GM19099 (cell line): ENCODE measurements around the gene ALLC.

ENCODE experiments used
- POLR2A ChIP-seq: IDR thresholded peaks from 3 replicates; pipeline ENCODE4 v1.6.1; 2011; ENCODE audit warnings: low read depth; ENCODE audit not compliant: insufficient read length; ENCODE audit errors: extremely low read depth

The ALLC gene

DNA sequence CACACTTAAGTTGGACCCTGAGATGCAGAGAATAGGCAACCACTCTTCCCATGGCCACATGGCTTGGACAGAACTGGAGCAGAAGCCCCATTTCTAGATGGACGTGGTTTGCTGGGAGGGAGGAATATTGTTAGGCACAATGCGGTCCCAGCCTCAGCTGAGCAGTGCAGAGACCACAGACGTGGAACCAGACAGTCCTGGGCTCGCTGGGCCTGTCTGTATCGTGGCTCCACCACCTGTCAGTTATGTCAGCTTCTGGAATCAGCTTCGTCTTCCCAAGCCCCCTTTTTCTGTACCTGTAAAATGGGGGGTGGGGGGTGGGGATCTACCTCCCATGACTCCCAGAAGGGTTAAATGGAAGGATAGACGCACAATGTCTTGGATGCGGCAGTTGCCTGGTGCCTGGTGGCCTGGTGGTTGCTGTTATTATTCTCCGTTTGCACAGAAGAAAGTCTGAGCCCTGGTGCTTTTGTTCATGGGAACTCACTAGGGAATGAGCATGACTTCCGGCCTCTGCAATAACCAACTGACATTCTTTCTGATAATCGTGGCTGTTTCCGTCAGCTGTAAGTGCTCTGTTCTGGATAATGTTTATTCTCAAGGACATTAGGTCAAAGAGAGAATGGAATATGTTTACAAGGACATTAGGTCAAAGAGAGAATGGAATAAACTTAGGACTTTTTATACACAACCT lies 31.7 kb upstream of the ALLC start:
- no peak for TF ChIP-seq POLR2A

DNA sequence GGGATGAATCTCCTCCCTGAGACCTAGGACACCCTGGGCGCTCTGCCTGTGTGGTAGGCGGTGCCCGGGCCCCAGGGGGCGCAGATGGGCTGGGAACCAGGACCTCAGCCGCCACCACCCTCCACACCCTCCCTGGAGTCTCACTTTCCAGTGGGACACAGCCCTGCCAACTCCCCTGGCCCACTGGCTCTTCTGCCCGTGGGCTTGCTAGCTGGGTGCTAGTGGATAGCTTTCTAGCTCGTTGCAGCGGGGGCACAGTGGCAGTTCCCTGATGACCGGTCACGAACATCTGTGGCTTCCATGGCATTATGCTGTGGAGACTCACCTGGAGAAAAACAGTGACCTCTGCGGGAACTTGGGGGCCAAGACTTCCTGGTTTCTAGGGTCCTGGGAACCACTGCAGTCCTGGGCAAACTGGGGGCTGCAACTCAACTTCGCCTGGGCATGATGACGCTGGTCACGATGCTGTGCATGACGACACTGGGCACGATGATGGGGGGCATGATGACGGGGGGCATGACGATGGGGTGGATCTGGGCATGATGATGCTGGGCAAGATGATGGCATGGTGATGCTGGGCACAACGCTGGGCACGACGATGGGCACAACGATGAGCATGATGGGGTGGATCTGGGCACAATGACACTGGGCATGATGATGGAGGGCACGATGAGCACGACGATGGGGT lies 31.0 kb upstream of the ALLC start:
- TF ChIP-seq POLR2A, result no peak

DNA sequence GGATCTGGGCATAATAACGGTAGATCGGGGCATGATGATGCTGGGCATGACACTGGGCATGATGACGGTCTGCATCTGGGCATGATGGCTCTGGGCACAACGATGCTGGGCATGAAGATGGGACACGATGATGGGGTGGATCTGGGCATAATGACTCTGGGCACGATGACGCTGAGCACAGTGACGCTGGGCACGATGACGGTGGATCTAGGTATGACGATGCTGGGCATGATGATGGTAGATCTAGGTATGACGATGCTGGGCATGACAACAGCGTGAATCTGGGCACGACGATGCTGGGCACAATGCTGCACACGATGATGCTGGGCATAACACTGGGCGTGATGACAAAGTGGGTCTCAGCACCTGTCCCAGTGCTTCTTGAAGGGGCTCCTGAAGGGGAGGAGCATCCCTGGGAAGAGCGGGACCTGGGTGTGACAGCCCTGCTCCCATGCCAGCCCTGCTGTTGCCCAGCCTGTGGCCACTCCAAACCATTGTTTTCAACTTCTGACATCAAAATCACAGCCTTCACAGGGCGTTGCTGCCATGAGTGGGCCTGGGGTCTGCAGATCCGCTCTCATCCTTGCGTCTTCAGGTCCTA lies 30.4 kb upstream of the ALLC start:
- no peak for TF ChIP-seq POLR2A

DNA sequence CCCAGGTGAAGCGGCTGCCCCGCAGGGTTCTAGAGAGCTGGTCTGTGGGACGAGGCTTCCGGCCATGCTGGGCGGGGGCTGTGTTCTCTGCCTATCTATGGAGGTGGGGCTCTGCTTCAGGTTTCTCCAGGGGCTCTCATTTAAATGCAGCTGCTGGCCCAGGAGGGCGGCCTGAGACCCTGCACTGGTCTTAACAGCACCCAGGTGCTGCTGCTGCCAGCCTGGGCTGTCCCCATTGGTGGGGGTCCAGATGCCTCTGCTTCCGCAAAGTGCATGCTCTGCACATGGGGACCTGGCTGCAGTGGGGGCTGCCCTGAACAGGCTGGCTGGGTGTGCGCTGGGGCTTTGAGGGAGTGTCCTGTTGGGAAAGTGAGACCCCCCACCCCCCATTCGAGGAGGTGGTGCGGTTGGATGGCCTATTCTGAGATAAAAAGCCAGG lies 29.7 kb upstream of the ALLC start:
- no peak for TF ChIP-seq POLR2A

DNA sequence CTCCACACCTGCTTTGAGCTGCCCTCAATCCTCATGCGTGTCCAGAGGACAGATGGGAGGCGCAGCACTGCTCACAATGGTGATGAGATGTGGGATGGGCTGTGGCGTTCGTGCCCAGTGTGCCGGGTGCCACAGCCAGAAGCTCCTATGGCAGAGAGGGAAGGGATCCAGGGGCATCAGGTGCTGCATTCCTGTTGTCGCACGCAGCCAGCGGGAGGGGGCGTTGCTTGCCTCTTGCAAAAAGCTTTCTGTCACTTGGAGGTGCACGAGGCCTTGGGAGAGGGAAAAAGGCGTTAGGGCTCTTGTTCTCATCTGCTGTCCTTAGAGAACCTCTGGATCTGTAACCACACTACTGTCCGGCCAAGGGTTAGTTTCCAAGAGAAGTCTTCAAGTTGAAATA lies 29.2 kb upstream of the ALLC start:
- no peak for TF ChIP-seq POLR2A

DNA sequence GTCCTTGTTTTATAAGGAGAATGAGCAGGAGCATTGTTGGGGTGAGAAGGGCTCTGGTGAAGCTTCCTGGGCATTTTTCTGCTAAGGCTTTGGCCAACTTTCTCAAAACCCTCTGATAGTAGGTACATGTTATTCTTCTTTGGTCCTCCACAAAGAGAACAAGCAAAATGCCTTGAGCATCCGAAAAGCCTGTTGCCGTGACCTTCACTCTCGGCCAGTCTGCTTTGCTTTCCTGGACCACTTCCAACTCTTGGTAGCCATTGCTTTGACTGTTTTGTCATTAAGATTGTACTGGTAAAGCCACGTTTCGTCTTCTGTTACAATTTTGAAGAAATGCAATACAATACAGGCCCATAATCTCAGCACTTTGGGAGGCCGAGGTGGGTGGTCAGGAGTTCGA lies 27.4 kb upstream of the ALLC start:
- TF ChIP-seq POLR2A, result no peak

DNA sequence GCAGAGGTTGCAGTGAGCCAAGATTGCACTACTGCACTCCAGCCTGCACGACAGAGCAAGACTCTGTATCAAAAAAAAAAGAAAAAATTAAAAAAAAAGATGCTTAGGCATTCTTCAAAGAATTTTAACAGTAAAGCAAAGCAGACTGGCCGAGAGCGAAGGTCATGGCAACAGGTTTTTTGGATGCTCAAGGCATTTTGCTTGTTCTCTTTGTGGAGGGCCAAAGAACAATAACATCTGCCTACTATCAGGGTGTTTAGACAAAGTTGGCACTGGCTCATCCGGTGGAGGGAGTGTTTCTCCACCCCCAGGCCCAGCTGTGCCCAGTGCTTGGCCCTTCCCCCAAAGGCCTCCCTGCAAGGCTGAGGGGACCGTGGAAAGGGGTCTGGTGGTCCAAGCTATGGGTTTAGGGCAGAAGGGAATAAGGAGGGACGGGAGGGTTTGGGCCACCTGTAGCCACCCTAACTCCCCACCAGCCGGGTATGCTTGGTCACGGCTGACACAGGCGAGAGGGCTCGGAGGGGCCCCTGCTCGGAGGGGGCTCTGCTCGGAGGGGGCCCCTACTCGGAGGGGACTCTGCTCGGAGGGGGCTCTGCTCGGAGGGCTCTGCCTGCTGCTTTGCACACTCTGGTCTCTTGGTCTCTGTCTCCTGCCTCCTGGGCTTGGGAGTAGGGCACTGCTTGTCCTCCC lies 26.7 kb upstream of the ALLC start:
- no peak for TF ChIP-seq POLR2A

DNA sequence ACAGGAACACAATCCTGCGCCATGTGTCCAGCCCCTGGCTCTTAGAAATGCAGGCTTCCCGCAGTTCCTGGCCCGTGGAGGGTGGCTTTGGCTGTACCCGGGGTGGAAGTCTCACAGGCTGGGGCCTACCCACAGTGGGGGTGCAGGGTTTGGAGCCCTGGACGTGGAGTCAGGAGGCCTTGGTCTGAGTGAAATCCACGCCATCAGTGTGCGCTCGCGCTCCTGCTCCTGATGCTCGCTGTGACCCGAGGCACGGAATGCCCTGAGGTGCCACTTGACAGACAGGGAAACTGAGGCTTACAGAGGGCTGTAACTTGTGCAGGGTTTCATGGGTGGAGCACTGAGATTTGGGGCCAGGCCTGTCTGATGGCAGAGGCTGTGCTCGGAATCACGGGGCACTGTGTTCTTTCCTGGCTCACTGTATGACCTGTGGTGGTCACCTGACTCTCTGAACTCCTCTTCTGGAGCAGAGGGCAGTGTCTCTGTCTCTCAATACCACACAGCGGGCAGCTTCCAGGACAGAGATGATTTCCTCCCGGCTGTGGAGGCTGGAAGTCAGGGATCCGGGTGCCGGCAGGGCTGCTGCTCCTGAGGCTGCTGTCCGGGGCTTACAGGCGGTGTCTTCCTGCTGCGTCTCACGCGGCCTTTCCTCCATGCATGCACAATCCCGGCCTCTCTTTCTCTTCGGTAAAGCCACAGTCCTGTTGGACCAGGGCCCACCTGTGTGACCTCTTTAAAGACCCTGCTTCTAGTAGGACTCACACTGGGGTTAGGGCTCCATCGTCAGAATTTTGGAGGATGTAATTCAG lies 25.9 kb upstream of the ALLC start:
- TF ChIP-seq POLR2A, result no peak

DNA sequence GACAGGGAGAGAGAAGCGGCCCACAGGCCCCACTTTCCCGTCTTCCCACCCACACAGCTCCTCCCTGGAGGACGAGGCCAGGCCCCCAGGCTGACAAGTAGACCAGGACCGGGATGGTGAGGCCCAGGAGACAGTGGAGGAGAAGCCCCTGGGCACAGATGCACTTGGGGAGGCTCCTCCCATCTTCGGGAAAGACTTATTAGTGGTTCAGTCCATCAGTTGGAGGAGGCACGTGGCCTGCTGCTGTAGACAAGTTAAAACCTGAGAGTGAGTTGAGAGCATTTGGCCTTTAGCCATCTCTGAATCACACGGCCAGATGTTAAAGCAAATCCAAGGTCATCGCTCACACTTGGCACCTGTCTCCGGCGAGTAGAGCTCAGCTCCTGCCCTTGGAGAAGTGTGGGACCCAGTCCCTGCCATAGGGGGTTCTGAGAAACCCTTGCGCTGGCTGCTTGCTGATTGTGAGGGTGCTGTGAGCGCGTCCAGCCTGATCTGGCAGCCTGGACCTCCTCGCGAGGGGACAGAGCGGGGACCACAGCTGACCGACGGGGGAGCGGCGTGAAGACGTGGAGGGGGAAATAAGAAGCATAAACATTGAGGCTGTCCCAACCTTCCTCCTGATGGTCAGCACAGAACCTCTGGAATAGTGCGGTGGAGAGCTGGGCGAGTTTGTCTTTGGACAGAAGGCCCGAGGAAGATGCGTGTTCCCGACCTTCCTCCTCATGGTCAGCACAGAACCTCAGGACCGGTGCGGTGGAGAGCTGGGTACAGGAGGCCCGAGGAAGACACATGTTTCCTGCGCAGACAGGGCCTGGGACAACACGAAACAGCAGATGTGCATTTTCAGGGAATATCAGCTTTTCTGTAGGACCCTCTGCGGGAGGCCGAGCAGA lies 24.7 kb upstream of the ALLC start:
- TF ChIP-seq POLR2A, result no peak

DNA sequence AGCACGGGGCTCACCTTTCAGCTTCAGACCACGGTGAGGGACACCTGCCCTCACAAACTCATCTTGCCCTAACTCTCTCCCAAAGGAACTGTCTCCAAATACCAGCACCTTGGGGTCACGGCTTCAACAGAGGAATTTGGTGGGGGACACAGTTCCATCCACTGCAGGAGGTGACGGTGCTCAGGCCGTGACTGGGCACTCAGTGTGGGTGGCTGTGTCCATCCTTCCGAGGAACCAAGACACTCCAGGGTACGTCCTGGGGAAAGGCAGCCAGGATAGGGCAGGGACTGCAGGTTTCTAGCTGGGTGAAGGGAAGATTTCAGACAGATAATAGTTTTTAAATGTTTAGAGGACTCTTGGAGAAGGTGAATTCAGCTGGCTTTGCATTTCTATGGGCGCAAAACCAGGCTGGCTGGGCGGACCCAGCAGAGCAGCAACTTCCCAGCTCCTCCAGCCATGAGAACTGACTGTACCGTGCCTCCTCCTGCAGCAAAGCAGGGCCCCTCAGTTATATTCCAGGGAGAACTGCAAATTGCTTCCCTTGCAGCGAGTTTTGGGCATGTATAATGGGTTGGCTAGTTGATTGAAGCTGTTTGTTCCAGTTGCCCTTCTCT lies 23.9 kb upstream of the ALLC start:
- TF ChIP-seq POLR2A, result no peak

DNA sequence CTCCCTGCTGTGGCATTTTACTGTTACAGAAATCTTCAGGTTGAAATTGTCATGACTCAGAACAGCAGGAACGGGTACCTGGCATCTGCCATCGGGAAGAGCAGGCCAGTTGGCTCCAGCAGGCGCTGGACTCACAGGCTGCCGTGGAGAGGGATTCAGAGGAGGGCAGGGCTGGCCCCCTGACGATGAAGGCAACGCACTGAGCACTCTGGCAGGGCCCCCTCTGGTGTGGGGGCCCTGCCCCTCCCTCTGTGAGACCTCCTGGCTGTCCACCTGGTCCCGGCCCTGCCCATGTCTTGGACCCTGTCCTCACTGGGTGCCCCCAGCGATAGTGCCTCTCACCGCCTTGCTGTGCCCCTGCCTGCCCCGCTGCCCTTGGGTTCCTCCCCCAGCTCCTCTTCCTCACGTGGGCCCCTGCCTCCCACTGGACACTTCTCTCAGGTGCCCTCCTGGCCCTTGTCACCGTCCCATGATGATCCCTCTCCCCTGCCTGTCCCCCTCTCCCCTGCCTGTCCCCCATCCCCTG lies 23.3 kb upstream of the ALLC start:
- TF ChIP-seq POLR2A, result no peak

DNA sequence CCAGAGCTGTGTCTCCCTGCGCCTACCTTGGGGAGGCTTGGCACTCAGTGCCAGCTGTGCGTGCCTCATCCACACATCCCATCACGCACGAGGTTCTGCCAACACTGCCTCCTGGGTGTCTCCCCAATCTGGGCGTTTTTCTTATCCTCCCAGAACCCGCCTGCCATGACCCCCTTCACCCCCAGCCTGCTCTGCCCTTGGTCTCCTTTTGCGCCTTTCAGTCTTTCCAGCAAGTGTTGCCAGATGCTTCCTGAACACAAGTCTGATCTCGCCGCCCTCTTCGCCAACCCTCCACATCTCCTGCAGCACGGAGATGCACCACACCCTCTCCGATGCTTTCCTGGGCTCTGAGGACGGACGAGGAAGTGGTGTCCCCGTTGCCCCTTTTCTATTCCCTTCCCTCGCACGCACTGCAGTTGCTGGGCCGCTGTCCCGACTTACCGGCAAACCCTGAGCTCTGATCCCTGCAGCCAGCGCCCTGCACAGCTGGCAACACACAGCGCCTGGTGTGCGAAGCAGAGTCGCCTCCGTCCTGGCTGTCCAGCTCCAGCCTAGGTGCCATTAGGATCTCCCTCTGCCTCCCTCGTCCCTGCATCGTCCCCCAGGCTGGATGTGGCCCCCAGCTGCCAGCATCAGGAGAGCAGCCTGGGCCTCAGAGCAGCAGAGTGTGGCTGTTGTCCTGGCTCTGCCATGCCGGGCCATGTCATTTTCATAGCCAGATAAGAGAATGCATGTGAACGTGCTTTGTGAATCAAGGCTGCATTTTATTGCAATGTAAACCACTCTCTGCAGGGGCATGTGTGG lies 22.6 kb upstream of the ALLC start:
- no peak for TF ChIP-seq POLR2A
